SH-SY5Y (cell line): ENCODE data around the gene CLECL1.

Experiments
- GATA2 ChIP-seq: IDR thresholded peaks from 2 replicates; pipeline ENCODE4 v1.6.1; 2011; ENCODE audit warnings: mild to moderate bottlenecking, low read depth, low read length
- GATA3 ChIP-seq: IDR thresholded peaks from 2 replicates; pipeline ENCODE4 v1.6.1; 2011; ENCODE audit warnings: low read depth, mild to moderate bottlenecking, low read length, moderate library complexity

DNA sequence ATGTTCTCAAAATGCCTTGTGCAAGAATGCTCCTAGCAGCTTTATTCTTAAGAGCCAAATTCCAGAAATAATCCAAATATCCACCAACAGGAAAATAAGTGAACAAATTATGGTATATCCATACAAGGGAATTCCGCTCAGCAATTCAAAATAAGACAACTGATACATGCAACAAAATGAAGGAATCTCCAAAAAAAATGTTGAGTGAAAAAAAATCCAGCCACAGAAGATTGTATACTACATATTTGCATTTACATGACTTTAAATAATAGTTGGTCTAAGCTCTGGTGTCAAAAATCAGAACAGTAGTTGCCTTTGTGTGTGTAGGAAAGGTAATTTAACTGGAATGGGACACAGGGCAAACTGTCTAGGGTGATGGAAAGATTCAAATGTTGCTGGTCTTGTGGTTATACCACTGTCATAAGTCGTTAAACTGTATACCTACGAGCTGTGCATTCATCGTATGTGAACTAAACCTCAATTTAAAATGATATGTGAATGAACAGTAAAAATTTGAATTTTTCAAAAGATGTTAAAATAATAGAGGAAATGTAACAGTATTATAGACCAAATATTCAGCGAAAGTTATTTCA lies 24.6 kb upstream of the CLECL1 start:
- TF ChIP-seq GATA2 (no peak), GATA3 (no peak)
